Measurements from ENCODE around the gene FBLN1.
"Not testable (repeated sequence)": the region's sequence is repeated elsewhere in the genome, so short reads cannot be mapped to it uniquely, and the experiment has no call there.

The FBLN1 gene

GRCh38 chr22:45600790-45601730 lies 98.4 kb downstream of the FBLN1 start:
- no peak overlapping the region for H3K27ac ChIP-seq
- H3K9me3 ChIP-seq, result no peaks in the 10 kb centered on the region
- TF ChIP-seq CTCF (IDR thresholded peaks at IDR 0.05), result no peak
- no peak overlapping the region for H3K4me3 ChIP-seq (ENCODE audit: low read depth in 1 of 2, low read length in 1 of 2)
- peaks cover 10 to 12% of the 10 kb centered on the region in 2 experiments for H3K4me1 ChIP-seq (ENCODE audit: control insufficient read depth in 1 of 2, insufficient read depth in 1 of 2, low read depth in 1 of 2, low read length in 1 of 2)
- no peaks in the 10 kb centered on the region for H3K27me3 ChIP-seq
- H3K36me3 ChIP-seq, result no peaks in the 10 kb centered on the region

GRCh38 chr22:45602004-45602733 lies 99.5 kb downstream of the FBLN1 start:
- H3K36me3 ChIP-seq, result no peaks in the 10 kb centered on the region
- H3K9me3 ChIP-seq, result no peaks in the 10 kb centered on the region
- H3K4me3 ChIP-seq (ENCODE audit: low read depth in 1 of 2, low read length in 1 of 2), result no peak overlapping the region
- TF ChIP-seq CTCF (IDR thresholded peaks at IDR 0.05), result no peak
- peaks cover 9 to 12% of the 10 kb centered on the region in 2 experiments for H3K4me1 ChIP-seq (ENCODE audit: control insufficient read depth in 1 of 2, insufficient read depth in 1 of 2, low read depth in 1 of 2, low read length in 1 of 2)
- H3K27me3 ChIP-seq, result no peaks in the 10 kb centered on the region
- no peak overlapping the region for H3K27ac ChIP-seq

- Histone ChIP-seq H3K36me3 (no peaks in the 10 kb centered on the region), H3K4me3 (ENCODE audit: low read depth in 1 of 2, low read length in 1 of 2) (no peak overlapping the region), H3K27me3 (no peaks in the 10 kb centered on the region), H3K4me1 (ENCODE audit: control insufficient read depth in 1 of 2, insufficient read depth in 1 of 2, low read depth in 1 of 2, low read length in 1 of 2) (peaks cover under 1 to 8% of the 10 kb centered on the region in 2 experiments), H3K9me3 (no peaks in the 10 kb centered on the region), H3K27ac (no peak overlapping the region)
- TF ChIP-seq CTCF (IDR thresholded peaks at IDR 0.05), result no peak
Measured at GRCh38 chr22:45602824-45603595, 100.3 kb downstream of the FBLN1 start.

GRCh38 chr22:45603619-45604018 lies 100.9 kb downstream of the FBLN1 start:
- Histone ChIP-seq H3K4me1 (ENCODE audit: control insufficient read depth in 1 of 2, insufficient read depth in 1 of 2, low read depth in 1 of 2, low read length in 1 of 2) (peaks cover 0 to 3% of the 10 kb centered on the region in 2 experiments), H3K27me3 (no peaks in the 10 kb centered on the region), H3K36me3 (no peaks in the 10 kb centered on the region), H3K9me3 (no peaks in the 10 kb centered on the region), H3K27ac (no peak overlapping the region), H3K4me3 (ENCODE audit: low read depth in 1 of 2, low read length in 1 of 2) (no peak overlapping the region)
- no peak for TF ChIP-seq CTCF (IDR thresholded peaks at IDR 0.05)

- not testable (repeated sequence) for H3K9me3 ChIP-seq; H3K36me3 ChIP-seq; H3K4me1 ChIP-seq (ENCODE audit: control insufficient read depth in 1 of 2, insufficient read depth in 1 of 2, low read depth in 1 of 2, low read length in 1 of 2); H3K27me3 ChIP-seq; H3K27ac ChIP-seq; H3K4me3 ChIP-seq (ENCODE audit: low read depth in 1 of 2, low read length in 1 of 2)
Measured at GRCh38 chr22:45608045-45608444, 105.4 kb downstream of the FBLN1 start.

Data from neutrophil (primary cell).